ENCODE results near the gene C11orf65. TPM values are rescaled to one million over a fixed set of nuclear protein-coding genes. Genes with fewer than 3 reads are reported as not detected.
"Not testable (repeated sequence)": the region's sequence is repeated elsewhere in the genome, so short reads cannot be mapped to it uniquely, and the experiment has no call there.

Gene C11orf65
- total and polyA plus RNA-seq, 2 experiments from 2014 or later = 0.58 TPM; not detected in 1

GRCh38 chr11:108394744-108395284, 72.5 kb downstream of the C11orf65 start:
- Histone ChIP-seq H3K9me3 (ENCODE audit: low read depth) (no peaks in the 10 kb centered on the region), H3K4me1 (ENCODE audit: insufficient read depth) (no peaks in the 10 kb centered on the region), H3K27me3 (replicated peaks; ENCODE audit: insufficient read depth) (no peaks in the 10 kb centered on the region), H3K27ac (no peak overlapping the region), H3K9ac (no peak overlapping the region), H3K4me3 (no peak overlapping the region), H3F3A (ENCODE audit: insufficient read depth) (no peaks in the 10 kb centered on the region), H3K4me2 (ENCODE audit: unreplicated experiment) (no peak overlapping the region), H2AFZ (no peak overlapping the region), H3K79me2 (ENCODE audit: insufficient read depth) (no peaks in the 10 kb centered on the region), H4K20me1 (ENCODE audit: insufficient read depth) (no peaks in the 10 kb centered on the region), H3K9me2 (ENCODE audit: insufficient read depth) (no peaks in the 10 kb centered on the region), H3K36me3 (ENCODE audit: low read depth) (no peaks in the 10 kb centered on the region)
- no peak for DNase-seq
- in situ Hi-C loops (cut with MboI) = no loop called here
- WGBS, 2 experiments (ENCODE audit: low coverage in 1 of 2, low lambda C conversion rate in 2 of 2, missing lambda C conversion rate in 2 of 2) = 75 to 83% methylated on average over 4 of the region's 4 CpGs
- no peak for TF ChIP-seq EZH2phosphoT487 (IDR thresholded peaks at IDR 0.05; ENCODE audit: insufficient read depth, low read depth)

- Histone ChIP-seq H3K36me3 (ENCODE audit: low read depth) (no peaks in the 10 kb centered on the region), H4K20me1 (ENCODE audit: insufficient read depth) (no peaks in the 10 kb centered on the region), H3K4me2 (ENCODE audit: unreplicated experiment) (no peak overlapping the region), H3K27ac (no peak overlapping the region), H3K9me2 (ENCODE audit: insufficient read depth) (no peaks in the 10 kb centered on the region), H2AFZ (no peak overlapping the region), H3K27me3 (replicated peaks; ENCODE audit: insufficient read depth) (no peaks in the 10 kb centered on the region), H3K4me3 (no peak overlapping the region), H3K79me2 (ENCODE audit: insufficient read depth) (no peaks in the 10 kb centered on the region), H3K9me3 (ENCODE audit: low read depth) (no peaks in the 10 kb centered on the region), H3K4me1 (ENCODE audit: insufficient read depth) (no peaks in the 10 kb centered on the region), H3F3A (ENCODE audit: insufficient read depth) (no peaks in the 10 kb centered on the region), H3K9ac (no peak overlapping the region)
- in situ Hi-C loops (cut with MboI) = no loop called here
- no peak for TF ChIP-seq EZH2 (IDR thresholded peaks at IDR 0.05; ENCODE audit: insufficient read depth, poor library complexity, severe bottlenecking)
- no peak for TF ChIP-seq EZH2phosphoT487 (IDR thresholded peaks at IDR 0.05; ENCODE audit: insufficient read depth, low read depth)
- WGBS, 2 experiments (ENCODE audit: low coverage in 1 of 2, low lambda C conversion rate in 2 of 2, missing lambda C conversion rate in 2 of 2) = 2 to 21% methylated on average over 1 of the region's 1 CpG
- no peak for DNase-seq
These were observed 74.3 kb downstream of the C11orf65 start for GRCh38 chr11:108393046-108393445.

- Histone ChIP-seq H3K79me2 (ENCODE audit: insufficient read depth) (no peaks in the 10 kb centered on the region), H3K9me3 (ENCODE audit: low read depth) (no peaks in the 10 kb centered on the region), H3K9ac (no peak overlapping the region), H3K4me2 (ENCODE audit: unreplicated experiment) (no peak overlapping the region), H3K27me3 (replicated peaks; ENCODE audit: insufficient read depth) (no peaks in the 10 kb centered on the region), H3F3A (ENCODE audit: insufficient read depth) (no peaks in the 10 kb centered on the region), H3K27ac (no peak overlapping the region), H3K4me3 (no peak overlapping the region), H4K20me1 (ENCODE audit: insufficient read depth) (no peaks in the 10 kb centered on the region), H3K4me1 (ENCODE audit: insufficient read depth) (no peaks in the 10 kb centered on the region), H3K9me2 (ENCODE audit: insufficient read depth) (no peaks in the 10 kb centered on the region), H3K36me3 (ENCODE audit: low read depth) (no peaks in the 10 kb centered on the region), H2AFZ (no peak overlapping the region)
- no peak for DNase-seq
- in situ Hi-C loops (cut with MboI) = no loop called here
- WGBS, 2 experiments (ENCODE audit: low coverage in 1 of 2, low lambda C conversion rate in 2 of 2, missing lambda C conversion rate in 2 of 2) = 76 to 78% methylated on average over 1 of the region's 1 CpG
- TF ChIP-seq EZH2 (IDR thresholded peaks at IDR 0.05; ENCODE audit: insufficient read depth, poor library complexity, severe bottlenecking) (no peak), EZH2phosphoT487 (IDR thresholded peaks at IDR 0.05; ENCODE audit: insufficient read depth, low read depth) (no peak)
These were observed 75.0 kb downstream of the C11orf65 start for GRCh38 chr11:108392353-108392752.

GRCh38 chr11:108388576-108388975, 78.8 kb downstream of the C11orf65 start:
- H3K4me1 ChIP-seq (ENCODE audit: insufficient read depth) = no peaks in the 10 kb centered on the region
- H3K9me2 ChIP-seq (ENCODE audit: insufficient read depth) = no peaks in the 10 kb centered on the region
- H4K20me1 ChIP-seq (ENCODE audit: insufficient read depth) = no peaks in the 10 kb centered on the region
- H3K4me3 ChIP-seq = no peak overlapping the region
- H3F3A ChIP-seq (ENCODE audit: insufficient read depth) = no peaks in the 10 kb centered on the region
- no peak overlapping the region for H3K9ac ChIP-seq
- no peaks in the 10 kb centered on the region for H3K9me3 ChIP-seq (ENCODE audit: low read depth)
- no peaks in the 10 kb centered on the region for H3K36me3 ChIP-seq (ENCODE audit: low read depth)
- no peak overlapping the region for H3K27ac ChIP-seq
- WGBS, 2 experiments (ENCODE audit: low coverage in 1 of 2, low lambda C conversion rate in 2 of 2, missing lambda C conversion rate in 2 of 2) = 59 to 61% methylated on average over 5 of the region's 5 CpGs
- no peaks in the 10 kb centered on the region for H3K27me3 ChIP-seq (replicated peaks; ENCODE audit: insufficient read depth)
- H3K79me2 ChIP-seq (ENCODE audit: insufficient read depth) = no peaks in the 10 kb centered on the region
- no peak for DNase-seq
- in situ Hi-C loops (cut with MboI) = no loop called here
- H3K4me2 ChIP-seq (ENCODE audit: unreplicated experiment) = no peak overlapping the region
- H2AFZ ChIP-seq = no peak overlapping the region
- TF ChIP-seq EZH2 (IDR thresholded peaks at IDR 0.05; ENCODE audit: insufficient read depth, poor library complexity, severe bottlenecking) (no peak), EZH2phosphoT487 (IDR thresholded peaks at IDR 0.05; ENCODE audit: insufficient read depth, low read depth) (no peak)

GRCh38 chr11:108373505-108373904, 93.8 kb downstream of the C11orf65 start:
- H3K36me3 ChIP-seq (ENCODE audit: low read depth); H3K9me3 ChIP-seq (ENCODE audit: low read depth); H3K9ac ChIP-seq; H4K20me1 ChIP-seq (ENCODE audit: insufficient read depth); H3K9me2 ChIP-seq (ENCODE audit: insufficient read depth); H3K4me3 ChIP-seq; DNase-seq; H3K79me2 ChIP-seq (ENCODE audit: insufficient read depth); H3K4me2 ChIP-seq (ENCODE audit: unreplicated experiment); in situ Hi-C loops (cut with MboI); H3K27me3 ChIP-seq (replicated peaks; ENCODE audit: insufficient read depth); H2AFZ ChIP-seq; H3F3A ChIP-seq (ENCODE audit: insufficient read depth); H3K4me1 ChIP-seq (ENCODE audit: insufficient read depth); H3K27ac ChIP-seq: not testable (repeated sequence)
- 94 to 95% methylated on average over 22 to 23 of the region's 24 CpGs for WGBS, 2 experiments (ENCODE audit: low coverage in 1 of 2, low lambda C conversion rate in 2 of 2, missing lambda C conversion rate in 2 of 2)

Measured in GM23248 (cell line).